ENCODE results near the gene CLIC4. TPM values are rescaled to one million over a fixed set of nuclear protein-coding genes. Genes with fewer than 3 reads are reported as not detected.

Gene CLIC4
- total and polyA plus RNA-seq, 2 of the 8 experiments (the other 6 are each of a cell fraction or from before 2014, with no cell fraction given), result 77.5 to 293 TPM

DNA sequence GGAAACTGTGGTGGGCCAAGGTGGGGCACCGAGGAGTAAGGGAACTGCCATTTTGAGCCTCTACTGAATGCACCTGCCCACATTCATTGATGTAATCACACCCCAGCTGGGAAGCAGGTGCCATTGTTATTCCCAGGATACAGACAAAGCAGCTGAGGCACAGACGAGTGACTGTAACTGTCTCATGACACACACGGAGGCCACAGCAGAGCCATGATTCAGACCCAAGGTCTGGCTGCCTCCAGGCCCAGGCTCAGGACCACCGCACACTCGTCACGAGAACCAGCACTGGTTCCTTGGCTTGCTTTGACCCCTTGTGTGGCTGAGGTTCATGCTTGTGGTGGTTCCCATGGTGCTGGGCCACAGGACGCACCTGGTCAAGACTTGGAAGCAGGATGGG, 45.6 kb upstream of the CLIC4 start (continued):
- TF ChIP-seq RBBP5 (IDR thresholded peaks at IDR 0.05; ENCODE audit: borderline replicate concordance, low read depth, low read length) (no peak), RNF2 (IDR thresholded peaks at IDR 0.05; ENCODE audit: borderline replicate concordance, low read depth, low read length, missing control alignments, poor library complexity, severe bottlenecking) (no peak), TAF7 (optimal IDR thresholded peaks at IDR 0.05; ENCODE audit: borderline replicate concordance, low read depth, low read length) (no peak), POLR2AphosphoS5 (IDR thresholded peaks at IDR 0.05; ENCODE audit: low read depth, low read length) (no peak)
- TF ChIP-seq, protein P1, sequence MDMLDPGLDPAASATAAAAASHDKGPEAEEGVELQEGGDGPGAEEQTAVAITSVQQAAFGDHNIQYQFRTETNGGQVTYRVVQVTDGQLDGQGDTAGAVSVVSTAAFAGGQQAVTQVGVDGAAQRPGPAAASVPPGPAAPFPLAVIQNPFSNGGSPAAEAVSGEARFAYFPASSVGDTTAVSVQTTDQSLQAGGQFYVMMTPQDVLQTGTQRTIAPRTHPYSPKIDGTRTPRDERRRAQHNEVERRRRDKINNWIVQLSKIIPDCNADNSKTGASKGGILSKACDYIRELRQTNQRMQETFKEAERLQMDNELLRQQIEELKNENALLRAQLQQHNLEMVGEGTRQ (IDR thresholded peaks at IDR 0.05; ENCODE audit: low read length), result no peak
